HEK293 (cell line): ENCODE measurements around the gene APOBEC3G.
"Not testable (repeated sequence)": the region's sequence is repeated elsewhere in the genome, so short reads cannot be mapped to it uniquely, and the experiment has no call there.

Experiments
- CTCF ChIA-PET: fragments of 350-600 bp; formaldehyde crosslinking; extraction: SDS; loops from one replicate; lab custom pipeline; 2021; ENCODE audit warnings: antibody characterized with exemption; lab: Yijun Ruan, JAX
- POLR2A ChIA-PET: fragments of 300-600 bp; formaldehyde crosslinking; extraction: SDS; loops from one replicate; lab custom pipeline; 2020; ENCODE audit warnings: antibody characterized with exemption, inconsistent platforms; lab: Yijun Ruan, JAX
- H3K27ac ChIP-seq: fragments of 200-500 bp; sonication (Bioruptor generic); 2 replicates; pipeline ENCODE4 v1.5.1; 2014; ENCODE audit warnings: low read depth, low read length, control low read depth, inconsistent platforms; ENCODE audit errors: extremely low read depth
- H3K36me3 ChIP-seq, 2 experiments: fragments of 200-500 bp in 1 of 2; sonication (Bioruptor generic) in 1 of 2; 1 replicate in 1 of 2; 2 replicates in 1 of 2; pipeline ENCODE4 v1.5.1; 2014 to 2017; ENCODE audit warnings: inconsistent platforms in 2 of 2, low read length in 2 of 2; ENCODE audit not compliant: control insufficient read depth in 2 of 2, insufficient read depth in 1 of 2
- H3K4me1 ChIP-seq: fragments of 200-500 bp; sonication (Bioruptor generic); 2 replicates; pipeline ENCODE4 v1.5.1; 2014; ENCODE audit warnings: mild to moderate bottlenecking, low read length, inconsistent platforms; ENCODE audit not compliant: control insufficient read depth, insufficient read depth
- H3K4me3 ChIP-seq: 2 replicates; pipeline ENCODE4 v1.5.1; 2011; ENCODE audit warnings: low read depth, mild to moderate bottlenecking, control low read depth, low read length, moderate library complexity
- H3K9me3 ChIP-seq: fragments of 200-500 bp; sonication (Bioruptor generic); 2 replicates; pipeline ENCODE4 v1.5.1; 2014; ENCODE audit warnings: low read depth, low read length, inconsistent platforms; ENCODE audit not compliant: control insufficient read depth, insufficient read depth
- EGR2 ChIP-seq: fragments of 450-650 bp; formaldehyde crosslinking; IDR thresholded peaks from 2 replicates; pipeline ENCODE4 v1.5.1; 2016; ENCODE audit warnings: low read depth, missing biosample characterization, missing genetic modification characterization
- KLF9 ChIP-seq: fragments of 450-650 bp; formaldehyde crosslinking; IDR thresholded peaks from 2 replicates; pipeline ENCODE4 v1.5.1; 2016; ENCODE audit warnings: missing biosample characterization, missing genetic modification characterization, low read depth
- OSR2 ChIP-seq: fragments of 450-650 bp; formaldehyde crosslinking; IDR thresholded peaks from 2 replicates; pipeline ENCODE4 v1.5.1; 2016; ENCODE audit warnings: missing biosample characterization, missing genetic modification characterization
- ZBTB17 ChIP-seq: fragments of 450-650 bp; formaldehyde crosslinking; IDR thresholded peaks from 2 replicates; pipeline ENCODE4 v1.5.1; 2016; ENCODE audit warnings: missing biosample characterization, missing genetic modification characterization
- ZNF2 ChIP-seq: fragments of 450-650 bp; formaldehyde crosslinking; IDR thresholded peaks from 2 replicates; pipeline ENCODE4 v1.5.1; 2016; ENCODE audit warnings: missing biosample characterization, missing genetic modification characterization
- ZNF530 ChIP-seq: fragments of 450-650 bp; formaldehyde crosslinking; IDR thresholded peaks from 2 replicates; pipeline ENCODE4 v1.5.1; 2016; ENCODE audit warnings: low read depth, missing biosample characterization, missing genetic modification characterization
- ZNF600 ChIP-seq: fragments of 450-650 bp; formaldehyde crosslinking; IDR thresholded peaks from 2 replicates; pipeline ENCODE4 v1.5.1; 2016; ENCODE audit warnings: missing biosample characterization, missing genetic modification characterization
- ZNF621 ChIP-seq: fragments of 450-650 bp; formaldehyde crosslinking; IDR thresholded peaks from 2 replicates; pipeline ENCODE4 v1.5.1; 2017; ENCODE audit warnings: missing biosample characterization, missing genetic modification characterization
- ZNF664 ChIP-seq: fragments of 450-650 bp; formaldehyde crosslinking; IDR thresholded peaks from 2 replicates; pipeline ENCODE4 v1.5.1; 2016; ENCODE audit warnings: missing biosample characterization, missing genetic modification characterization
- ZNF76 ChIP-seq: fragments of 450-650 bp; formaldehyde crosslinking; IDR thresholded peaks from 2 replicates; pipeline ENCODE4; 2016; ENCODE audit warnings: low read depth, missing biosample characterization, missing genetic modification characterization, borderline replicate concordance
- ZNF792 ChIP-seq: fragments of 450-650 bp; formaldehyde crosslinking; IDR thresholded peaks from 2 replicates; pipeline ENCODE4 v1.5.1; 2016; ENCODE audit warnings: missing biosample characterization, missing genetic modification characterization
- TF ChIP-seq, protein P1 (sequence below): fragments of 450-650 bp; IDR thresholded peaks from 2 replicates; pipeline ENCODE4 v1.5.1; 2018; ENCODE audit warnings: missing biosample characterization, mild to moderate bottlenecking, missing genetic modification characterization
- TF ChIP-seq, protein P2 (sequence below): fragments of 450-650 bp; formaldehyde crosslinking; IDR thresholded peaks from 2 replicates; pipeline ENCODE4 v1.5.1; 2017; ENCODE audit warnings: missing biosample characterization, missing genetic modification characterization
- TF ChIP-seq, protein P3 (sequence below): fragments of 450-650 bp; formaldehyde crosslinking; IDR thresholded peaks from 2 replicates; pipeline ENCODE4 v1.5.1; 2016; ENCODE audit warnings: missing biosample characterization, missing genetic modification characterization

Gene APOBEC3G

DNA sequence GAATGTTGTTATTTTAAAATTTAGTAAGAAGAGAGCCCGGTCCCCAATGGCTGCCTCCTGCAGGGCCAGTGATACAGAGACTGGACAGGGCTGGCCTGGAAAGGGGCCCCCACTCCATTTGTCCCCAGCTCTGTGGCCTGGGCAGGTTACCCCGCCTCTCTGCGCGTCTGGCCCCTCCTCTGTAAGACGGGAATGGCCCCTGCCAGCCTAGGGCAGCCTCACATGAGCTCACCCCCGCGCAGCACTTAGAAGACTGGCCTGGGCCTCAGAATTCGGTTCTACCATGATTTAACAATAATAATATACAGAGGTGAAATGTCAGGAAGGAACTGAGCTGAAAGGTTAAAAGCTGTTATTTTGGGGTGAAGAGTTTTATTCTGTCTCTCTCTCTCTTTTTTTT is 1.3 kb downstream of the APOBEC3G start:
- no peaks in the 10 kb centered on the region for H3K4me1 ChIP-seq
- ChIA-PET CTCF (interaction anchor here (0.6 to 0.8 kb wide), 2 partner anchors 209 to 225 kb away, joined by 3 to 4 read pairs; no protein-coding TSS in a partner anchor), POLR2A (interaction anchor here (0.7 kb wide), 1 partner anchor 342 kb away, joined by 6 read pairs; no protein-coding TSS in a partner anchor)
- H3K9me3 ChIP-seq: no peaks in the 10 kb centered on the region
- H3K4me3 ChIP-seq: no peak overlapping the region
- H3K27ac ChIP-seq: no peak overlapping the region
- no peaks in the 10 kb centered on the region for H3K36me3 ChIP-seq
- no peak for TF ChIP-seq ZNF530 (tag by site-specific recombination)
- TF ChIP-seq ZNF2 (tag by site-specific recombination): no peak
- no peak for TF ChIP-seq EGR2 (tag by site-specific recombination)
- TF ChIP-seq ZNF76 (tag by site-specific recombination): no peak
- TF ChIP-seq, protein P1, sequence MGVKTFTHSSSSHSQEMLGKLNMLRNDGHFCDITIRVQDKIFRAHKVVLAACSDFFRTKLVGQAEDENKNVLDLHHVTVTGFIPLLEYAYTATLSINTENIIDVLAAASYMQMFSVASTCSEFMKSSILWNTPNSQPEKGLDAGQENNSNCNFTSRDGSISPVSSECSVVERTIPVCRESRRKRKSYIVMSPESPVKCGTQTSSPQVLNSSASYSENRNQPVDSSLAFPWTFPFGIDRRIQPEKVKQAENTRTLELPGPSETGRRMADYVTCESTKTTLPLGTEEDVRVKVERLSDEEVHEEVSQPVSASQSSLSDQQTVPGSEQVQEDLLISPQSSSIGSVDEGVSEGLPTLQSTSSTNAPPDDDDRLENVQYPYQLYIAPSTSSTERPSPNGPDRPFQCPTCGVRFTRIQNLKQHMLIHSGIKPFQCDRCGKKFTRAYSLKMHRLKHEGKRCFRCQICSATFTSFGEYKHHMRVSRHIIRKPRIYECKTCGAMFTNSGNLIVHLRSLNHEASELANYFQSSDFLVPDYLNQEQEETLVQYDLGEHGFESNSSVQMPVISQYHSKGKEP (tag by site-specific recombination): no peak
- TF ChIP-seq OSR2 (tag by site-specific recombination): no peak

DNA sequence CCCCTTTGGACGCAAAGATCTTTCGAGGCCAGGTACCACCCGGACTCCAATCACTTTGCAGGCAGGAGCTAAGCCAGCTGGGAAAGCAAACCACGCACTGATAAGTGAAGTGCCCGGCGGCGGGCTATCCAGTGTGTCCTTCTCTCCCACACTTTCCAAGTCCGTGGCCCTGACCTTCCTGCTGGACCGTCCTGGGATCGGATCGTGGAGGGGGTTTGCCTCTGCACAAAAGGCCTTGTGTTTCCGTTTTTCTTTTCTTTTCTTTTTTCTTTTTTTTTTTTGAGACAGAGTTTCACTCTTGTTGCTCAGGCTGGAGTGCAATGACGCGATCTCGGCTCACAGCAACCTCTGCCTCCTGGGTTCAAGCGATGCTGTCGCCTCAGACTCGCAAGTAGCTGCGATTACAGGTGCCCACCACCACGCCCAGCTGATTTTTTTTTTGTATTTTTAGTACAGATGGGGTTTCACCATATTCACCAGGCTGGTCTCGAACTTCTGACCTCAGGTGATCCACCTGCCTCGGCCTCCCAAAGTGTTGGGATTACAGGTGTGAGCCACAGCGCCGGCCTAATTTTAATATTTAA is 2.1 kb downstream of the APOBEC3G start:
- H3K4me1 ChIP-seq, CTCF ChIA-PET, POLR2A ChIA-PET, H3K27ac ChIP-seq, H3K9me3 ChIP-seq, H3K36me3 ChIP-seq, H3K4me3 ChIP-seq: not testable (repeated sequence)

DNA sequence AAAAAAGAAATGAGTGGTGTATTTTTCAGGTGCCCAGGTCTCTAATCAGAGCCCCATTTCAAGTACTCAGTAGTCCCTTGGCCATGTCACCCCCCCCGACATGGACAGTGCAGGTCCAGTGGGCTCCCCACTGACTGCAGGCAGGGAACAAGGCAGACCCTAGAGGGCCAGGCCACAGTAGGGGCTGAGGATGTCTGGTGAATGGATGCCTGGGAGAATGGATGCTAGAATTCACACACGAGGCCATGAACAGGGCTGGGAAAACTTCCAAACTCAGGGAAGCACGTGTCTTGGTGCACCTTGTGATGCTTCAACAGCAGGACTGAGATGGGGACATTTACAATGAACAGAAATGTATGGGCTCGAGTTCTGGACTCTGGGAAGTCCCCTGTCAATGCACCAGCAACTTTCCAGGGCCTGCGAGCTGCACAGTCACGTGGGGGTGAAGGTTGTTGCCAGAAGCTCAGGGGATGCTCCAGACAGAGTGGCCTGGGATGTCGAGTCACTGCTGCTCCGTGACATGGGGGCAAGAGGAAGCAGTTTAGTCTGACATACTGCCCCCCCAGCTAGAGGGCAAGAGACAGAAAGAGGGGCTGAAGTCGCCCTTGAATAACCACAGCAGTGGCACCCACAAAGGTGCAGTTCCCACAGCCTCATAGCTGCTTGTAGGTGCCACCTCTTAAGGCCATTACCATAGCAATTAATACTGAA is 3.1 kb downstream of the APOBEC3G start:
- CTCF ChIA-PET: interaction anchor here (0.6 to 0.7 kb wide), 3 partner anchors 16 to 77 kb away, joined by 3 to 5 read pairs (median 4); no protein-coding TSS in a partner anchor
- TF ChIP-seq, protein P2, sequence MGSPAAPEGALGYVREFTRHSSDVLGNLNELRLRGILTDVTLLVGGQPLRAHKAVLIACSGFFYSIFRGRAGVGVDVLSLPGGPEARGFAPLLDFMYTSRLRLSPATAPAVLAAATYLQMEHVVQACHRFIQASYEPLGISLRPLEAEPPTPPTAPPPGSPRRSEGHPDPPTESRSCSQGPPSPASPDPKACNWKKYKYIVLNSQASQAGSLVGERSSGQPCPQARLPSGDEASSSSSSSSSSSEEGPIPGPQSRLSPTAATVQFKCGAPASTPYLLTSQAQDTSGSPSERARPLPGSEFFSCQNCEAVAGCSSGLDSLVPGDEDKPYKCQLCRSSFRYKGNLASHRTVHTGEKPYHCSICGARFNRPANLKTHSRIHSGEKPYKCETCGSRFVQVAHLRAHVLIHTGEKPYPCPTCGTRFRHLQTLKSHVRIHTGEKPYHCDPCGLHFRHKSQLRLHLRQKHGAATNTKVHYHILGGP (tag by site-specific recombination): no peak
- TF ChIP-seq ZBTB17 (tag by site-specific recombination) (peak; percentile 51), KLF9 (tag by site-specific recombination) (no peak)
- no peak overlapping the region for H3K4me3 ChIP-seq
- H3K4me1 ChIP-seq: no peaks in the 10 kb centered on the region
- no peaks in the 10 kb centered on the region for H3K36me3 ChIP-seq
- no peak overlapping the region for H3K27ac ChIP-seq
- H3K9me3 ChIP-seq: no peaks in the 10 kb centered on the region
- POLR2A ChIA-PET: no interaction called here

DNA sequence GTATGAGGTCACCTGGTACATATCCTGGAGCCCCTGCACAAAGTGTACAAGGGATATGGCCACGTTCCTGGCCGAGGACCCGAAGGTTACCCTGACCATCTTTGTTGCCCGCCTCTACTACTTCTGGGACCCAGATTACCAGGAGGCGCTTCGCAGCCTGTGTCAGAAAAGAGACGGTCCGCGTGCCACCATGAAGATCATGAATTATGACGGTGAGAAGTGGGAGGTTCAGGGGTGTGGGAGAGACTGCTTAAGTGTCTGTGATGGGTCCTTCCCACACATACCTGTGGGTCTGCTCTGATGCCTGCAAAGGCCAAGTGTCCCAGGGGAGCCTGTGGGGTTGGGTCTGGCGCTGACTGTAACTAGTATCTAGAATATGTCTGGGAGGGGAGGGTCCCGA is 3.9 kb downstream of the APOBEC3G start:
- no peaks in the 10 kb centered on the region for H3K9me3 ChIP-seq
- ChIA-PET POLR2A (no interaction called here), CTCF (no interaction called here)
- H3K27ac ChIP-seq: no peak overlapping the region
- no peak overlapping the region for H3K4me3 ChIP-seq
- H3K36me3 ChIP-seq: no peaks in the 10 kb centered on the region
- no peaks in the 10 kb centered on the region for H3K4me1 ChIP-seq
- peak; percentile 72 for TF ChIP-seq EGR2 (tag by site-specific recombination)
- TF ChIP-seq ZNF664 (tag by site-specific recombination): no peak
- no peak for TF ChIP-seq ZNF621 (tag by site-specific recombination)
- TF ChIP-seq ZNF792 (tag by site-specific recombination): no peak
- TF ChIP-seq, protein P3, sequence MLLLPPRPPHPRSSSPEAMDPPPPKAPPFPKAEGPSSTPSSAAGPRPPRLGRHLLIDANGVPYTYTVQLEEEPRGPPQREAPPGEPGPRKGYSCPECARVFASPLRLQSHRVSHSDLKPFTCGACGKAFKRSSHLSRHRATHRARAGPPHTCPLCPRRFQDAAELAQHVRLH (tag by site-specific recombination): no peak
- no peak for TF ChIP-seq ZNF600 (tag by site-specific recombination)
